ENCODE results near the gene WNT1. TPM values are rescaled to one million over a fixed set of nuclear protein-coding genes. Genes with fewer than 3 reads are reported as not detected.

WNT1 gene
- total RNA-seq, 2 experiments from 2014 or later: 1.7 to 2.0 TPM

GRCh38 chr12:48993787-48994186 lies 15.7 kb downstream of the WNT1 start:
- no peak for DNase-seq
- H3K4me1 Mint-ChIP-seq: peaks cover 10% of the 10 kb centered on the region
- H3K27ac Mint-ChIP-seq: no peak overlapping the region
- ATAC-seq (ENCODE audit: low read depth): no peak
- H3K36me3 Mint-ChIP-seq: no peaks in the 10 kb centered on the region
- no peak overlapping the region for H3K4me3 Mint-ChIP-seq
- H3K27me3 Mint-ChIP-seq: peaks cover 70% of the 10 kb centered on the region
- no peaks in the 10 kb centered on the region for H3K9me3 Mint-ChIP-seq
- POLR2A ChIA-PET: interaction anchor here (0.8 kb wide), 1 partner anchor 76 kb away, joined by 3 read pairs; no protein-coding TSS in a partner anchor

GRCh38 chr12:48994224-48995085 lies 16.3 kb downstream of the WNT1 start:
- Mint-ChIP-seq H3K4me1 (peaks cover 11% of the 10 kb centered on the region), H3K27ac (no peak overlapping the region), H3K9me3 (no peaks in the 10 kb centered on the region), H3K36me3 (no peaks in the 10 kb centered on the region), H3K27me3 (peaks cover 67% of the 10 kb centered on the region), H3K4me3 (no peak overlapping the region)
- DNase-seq: no peak
- POLR2A ChIA-PET: no interaction called here
- no peak for ATAC-seq (ENCODE audit: low read depth)

GRCh38 chr12:48995086-48995879 lies 17.2 kb downstream of the WNT1 start:
- H3K27ac Mint-ChIP-seq: no peak overlapping the region
- POLR2A ChIA-PET: interaction anchor here (0.6 to 1.1 kb wide), 2 partner anchors 23 to 25 kb away, joined by 3 read pairs; no protein-coding TSS in a partner anchor
- ATAC-seq (ENCODE audit: low read depth): peak; percentile 31

GRCh38 chr12:48996794-48997718 lies 18.9 kb downstream of the WNT1 start:
- no peak overlapping the region for H3K27ac Mint-ChIP-seq
- H3K36me3 Mint-ChIP-seq: peaks cover 11% of the 10 kb centered on the region
- peak; percentile 48 for ATAC-seq (ENCODE audit: low read depth)
- peaks cover 58% of the 10 kb centered on the region for H3K27me3 Mint-ChIP-seq
- H3K9me3 Mint-ChIP-seq: no peaks in the 10 kb centered on the region
- POLR2A ChIA-PET: interaction anchor here (0.7 to 3.9 kb wide), 7 partner anchors 16 to 134 kb away, joined by 3 to 21 read pairs (median 3); partner anchors contain the start of genes DHH, TUBA1B and WNT1
- H3K4me3 Mint-ChIP-seq: peak overlapping the region; percentile 44
- peak; percentile 73 for DNase-seq
- peaks cover 17% of the 10 kb centered on the region for H3K4me1 Mint-ChIP-seq

More at GRCh38 chr12:48995086-48995879, 17.2 kb downstream of the WNT1 start:
- peak overlapping the region; percentile 3 for H3K4me3 Mint-ChIP-seq
- DNase-seq: peak; percentile 70
- H3K36me3 Mint-ChIP-seq: peaks cover under 1% of the 10 kb centered on the region
- H3K27me3 Mint-ChIP-seq: peaks cover 63% of the 10 kb centered on the region
- H3K4me1 Mint-ChIP-seq: peaks cover 17% of the 10 kb centered on the region
- no peaks in the 10 kb centered on the region for H3K9me3 Mint-ChIP-seq

GRCh38 chr12:48997719-48998496 lies 19.8 kb downstream of the WNT1 start:
- DNase-seq (peak; percentile 59), ATAC-seq (ENCODE audit: low read depth) (peak; percentile 4)
- Mint-ChIP-seq H3K9me3 (no peaks in the 10 kb centered on the region), H3K36me3 (peaks cover 16% of the 10 kb centered on the region), H3K4me1 (peaks cover 17% of the 10 kb centered on the region), H3K4me3 (peak overlapping the region; percentile 44), H3K27ac (no peak overlapping the region), H3K27me3 (peaks cover 56% of the 10 kb centered on the region)
- POLR2A ChIA-PET: interaction anchor here (0.7 to 3.9 kb wide), 7 partner anchors 17 to 133 kb away, joined by 3 to 21 read pairs (median 6); partner anchors contain the start of genes TUBA1B and WNT1

- peak overlapping the region; percentile 66 for H3K4me3 Mint-ChIP-seq
- peaks cover 47% of the 10 kb centered on the region for H3K27me3 Mint-ChIP-seq
- H3K27ac Mint-ChIP-seq: no peak overlapping the region
- POLR2A ChIA-PET: interaction anchor here (1.6 to 3.9 kb wide), 5 partner anchors 18 to 146 kb away, joined by 4 to 21 read pairs (median 7); partner anchors contain the start of gene TUBA1B
- DNase-seq (peak; percentile 54), ATAC-seq (ENCODE audit: low read depth) (peak; percentile 8)
- H3K36me3 Mint-ChIP-seq: peaks cover 20% of the 10 kb centered on the region
- H3K4me1 Mint-ChIP-seq: peaks cover 16% of the 10 kb centered on the region
- no peaks in the 10 kb centered on the region for H3K9me3 Mint-ChIP-seq
Measured at GRCh38 chr12:48998497-48999353, 20.6 kb downstream of the WNT1 start.

- ATAC-seq (ENCODE audit: low read depth): peak; percentile 52
- POLR2A ChIA-PET: interaction anchor here (0.7 to 3.9 kb wide), 7 partner anchors 15 to 147 kb away, joined by 3 to 21 read pairs (median 5); partner anchors contain the start of gene TUBA1B
Measured at GRCh38 chr12:48999371-49000131, 21.4 kb downstream of the WNT1 start, which contains the start of gene DDN. Gene DDN, minus strand, starts transcription at chr12:48999375. Its CDS starts 88 bp downstream, at chr12:48999287.

GRCh38 chr12:49000346-49000745 lies 22.2 kb downstream of the WNT1 start:
- POLR2A ChIA-PET: interaction anchor here (0.7 to 3.9 kb wide), 8 partner anchors 14 to 148 kb away, joined by 3 to 21 read pairs (median 5); partner anchors contain the start of gene TUBA1B
- no peak for ATAC-seq (ENCODE audit: low read depth)
- H3K4me1 Mint-ChIP-seq: peaks cover 18% of the 10 kb centered on the region
- H3K27ac Mint-ChIP-seq: no peak overlapping the region
- no peaks in the 10 kb centered on the region for H3K9me3 Mint-ChIP-seq
- peaks cover 34% of the 10 kb centered on the region for H3K27me3 Mint-ChIP-seq
- no peak for DNase-seq
- H3K36me3 Mint-ChIP-seq: peaks cover 30% of the 10 kb centered on the region
- no peak overlapping the region for H3K4me3 Mint-ChIP-seq

More at GRCh38 chr12:48999371-49000131, 21.4 kb downstream of the WNT1 start, which contains the start of gene DDN:
- peak within 1 kb of the TSS; percentile 83 for H3K4me3 Mint-ChIP-seq
- peaks cover 24% of the 10 kb centered on the region for H3K36me3 Mint-ChIP-seq
- H3K9me3 Mint-ChIP-seq: no peaks in the 10 kb centered on the region
- peaks cover 39% of the 10 kb centered on the region for H3K27me3 Mint-ChIP-seq
- H3K27ac Mint-ChIP-seq: peak within 1 kb of the TSS; percentile 34
- H3K4me1 Mint-ChIP-seq: peaks cover 17% of the 10 kb centered on the region
- peak; percentile 61 for DNase-seq

- Mint-ChIP-seq H3K27ac (no peak overlapping the region), H3K4me1 (peaks cover 5% of the 10 kb centered on the region), H3K27me3 (no peaks in the 10 kb centered on the region), H3K9me3 (no peaks in the 10 kb centered on the region), H3K4me3 (no peak overlapping the region), H3K36me3 (peaks cover 24% of the 10 kb centered on the region)
- ATAC-seq (ENCODE audit: low read depth): no peak
- POLR2A ChIA-PET: no interaction called here
- no peak for DNase-seq
Measured at GRCh38 chr12:49008943-49009342, 30.8 kb downstream of the WNT1 start.

GRCh38 chr12:49010092-49010668 lies 32.1 kb downstream of the WNT1 start:
- POLR2A ChIA-PET: no interaction called here
- H3K4me3 Mint-ChIP-seq: no peak overlapping the region
- H3K27me3 Mint-ChIP-seq: no peaks in the 10 kb centered on the region
- H3K36me3 Mint-ChIP-seq: peaks cover 16% of the 10 kb centered on the region
- no peak for ATAC-seq (ENCODE audit: low read depth)
- no peaks in the 10 kb centered on the region for H3K9me3 Mint-ChIP-seq
- no peak for DNase-seq
- H3K27ac Mint-ChIP-seq: no peak overlapping the region
- peaks cover 7% of the 10 kb centered on the region for H3K4me1 Mint-ChIP-seq

All from activated naive CD8-positive, alpha-beta T cell treated with anti-CD3 and anti-CD28 coated beads, Interleukin-2, amount 10 ng/mL, durations not matched to agents 7 days and 5 days (primary cell).